Measurements from ENCODE around the gene PTPRG.

GRCh38 chr3:62096521-62096920, 535.1 kb downstream of the PTPRG start:
- TF ChIP-seq, protein P1, sequence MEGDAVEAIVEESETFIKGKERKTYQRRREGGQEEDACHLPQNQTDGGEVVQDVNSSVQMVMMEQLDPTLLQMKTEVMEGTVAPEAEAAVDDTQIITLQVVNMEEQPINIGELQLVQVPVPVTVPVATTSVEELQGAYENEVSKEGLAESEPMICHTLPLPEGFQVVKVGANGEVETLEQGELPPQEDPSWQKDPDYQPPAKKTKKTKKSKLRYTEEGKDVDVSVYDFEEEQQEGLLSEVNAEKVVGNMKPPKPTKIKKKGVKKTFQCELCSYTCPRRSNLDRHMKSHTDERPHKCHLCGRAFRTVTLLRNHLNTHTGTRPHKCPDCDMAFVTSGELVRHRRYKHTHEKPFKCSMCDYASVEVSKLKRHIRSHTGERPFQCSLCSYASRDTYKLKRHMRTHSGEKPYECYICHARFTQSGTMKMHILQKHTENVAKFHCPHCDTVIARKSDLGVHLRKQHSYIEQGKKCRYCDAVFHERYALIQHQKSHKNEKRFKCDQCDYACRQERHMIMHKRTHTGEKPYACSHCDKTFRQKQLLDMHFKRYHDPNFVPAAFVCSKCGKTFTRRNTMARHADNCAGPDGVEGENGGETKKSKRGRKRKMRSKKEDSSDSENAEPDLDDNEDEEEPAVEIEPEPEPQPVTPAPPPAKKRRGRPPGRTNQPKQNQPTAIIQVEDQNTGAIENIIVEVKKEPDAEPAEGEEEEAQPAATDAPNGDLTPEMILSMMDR (IDR thresholded peaks at IDR 0.05), result no peak
- TF ChIP-seq POLR2A (IDR thresholded peaks at IDR 0.05), result no peak
